Measurements from ENCODE around the gene AJAP1.

Gene AJAP1

DNA sequence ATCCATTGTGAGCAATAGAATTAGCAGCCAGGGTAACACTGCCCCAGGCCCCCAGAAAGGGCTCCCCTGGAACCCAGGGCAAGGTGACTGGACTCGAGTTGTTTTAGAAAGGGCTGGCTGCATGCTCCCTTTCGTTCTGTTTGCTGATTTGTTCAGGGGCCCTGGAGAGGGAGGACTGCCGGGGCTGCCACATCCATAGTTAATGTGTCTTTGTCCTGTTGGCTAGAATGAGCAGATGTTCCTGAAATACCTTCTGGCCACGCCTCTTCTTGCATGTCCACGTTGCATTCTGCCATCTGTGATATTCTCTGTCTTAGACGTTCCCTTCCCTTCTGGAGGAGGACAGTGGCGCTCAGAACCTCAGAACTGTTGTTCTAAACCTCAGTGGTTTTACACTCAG is 118.8 kb downstream of the AJAP1 start:
- Histone ChIP-seq H3K4me1 (ENCODE audit: insufficient read depth, poor library complexity, severe bottlenecking) (no peaks in the 10 kb centered on the region), H3K4me3 (ENCODE audit: severe bottlenecking) (no peak overlapping the region), H3K36me3 (ENCODE audit: low read depth) (no peaks in the 10 kb centered on the region), H3K27me3 (ENCODE audit: insufficient read depth, poor library complexity, severe bottlenecking) (no peaks in the 10 kb centered on the region), H3K9me3 (ENCODE audit: severe bottlenecking) (no peaks in the 10 kb centered on the region), H3K27ac (ENCODE audit: poor library complexity, severe bottlenecking) (no peak overlapping the region)
- TF ChIP-seq, protein P1, sequence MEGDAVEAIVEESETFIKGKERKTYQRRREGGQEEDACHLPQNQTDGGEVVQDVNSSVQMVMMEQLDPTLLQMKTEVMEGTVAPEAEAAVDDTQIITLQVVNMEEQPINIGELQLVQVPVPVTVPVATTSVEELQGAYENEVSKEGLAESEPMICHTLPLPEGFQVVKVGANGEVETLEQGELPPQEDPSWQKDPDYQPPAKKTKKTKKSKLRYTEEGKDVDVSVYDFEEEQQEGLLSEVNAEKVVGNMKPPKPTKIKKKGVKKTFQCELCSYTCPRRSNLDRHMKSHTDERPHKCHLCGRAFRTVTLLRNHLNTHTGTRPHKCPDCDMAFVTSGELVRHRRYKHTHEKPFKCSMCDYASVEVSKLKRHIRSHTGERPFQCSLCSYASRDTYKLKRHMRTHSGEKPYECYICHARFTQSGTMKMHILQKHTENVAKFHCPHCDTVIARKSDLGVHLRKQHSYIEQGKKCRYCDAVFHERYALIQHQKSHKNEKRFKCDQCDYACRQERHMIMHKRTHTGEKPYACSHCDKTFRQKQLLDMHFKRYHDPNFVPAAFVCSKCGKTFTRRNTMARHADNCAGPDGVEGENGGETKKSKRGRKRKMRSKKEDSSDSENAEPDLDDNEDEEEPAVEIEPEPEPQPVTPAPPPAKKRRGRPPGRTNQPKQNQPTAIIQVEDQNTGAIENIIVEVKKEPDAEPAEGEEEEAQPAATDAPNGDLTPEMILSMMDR (IDR thresholded peaks at IDR 0.05; ENCODE audit: poor library complexity, severe bottlenecking): no peak
- no peak for DNase-seq (ENCODE audit: low spot score)
- no peak for ATAC-seq (ENCODE audit: low read depth)

DNA sequence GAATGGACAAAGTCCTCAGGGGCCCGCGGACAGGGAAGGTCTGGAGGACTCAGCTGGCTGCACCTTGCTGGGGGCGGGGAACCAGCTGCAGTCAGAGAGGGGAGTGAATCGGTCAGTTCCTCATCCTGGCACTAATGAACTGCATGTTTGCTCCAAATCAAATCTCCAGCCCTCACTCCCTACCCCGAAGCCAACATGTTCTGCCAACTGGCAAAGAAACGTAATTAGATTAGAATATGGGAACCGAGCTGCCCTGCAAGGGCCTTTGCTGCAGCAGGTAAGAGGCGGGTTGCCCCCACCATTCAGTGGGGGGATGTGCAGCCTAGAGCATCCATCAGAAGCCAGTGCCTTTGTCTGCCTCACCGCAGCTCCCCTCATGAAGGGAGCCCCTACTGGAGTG is 121.1 kb downstream of the AJAP1 start:
- no peaks in the 10 kb centered on the region for H3K4me1 ChIP-seq (ENCODE audit: insufficient read depth, poor library complexity, severe bottlenecking)
- H3K9me3 ChIP-seq (ENCODE audit: severe bottlenecking): no peaks in the 10 kb centered on the region
- no peak for ATAC-seq (ENCODE audit: low read depth)
- TF ChIP-seq, protein P1 (IDR thresholded peaks at IDR 0.05; ENCODE audit: poor library complexity, severe bottlenecking): no peak
- H3K4me3 ChIP-seq (ENCODE audit: severe bottlenecking): no peak overlapping the region
- no peak for DNase-seq (ENCODE audit: low spot score)
- H3K27me3 ChIP-seq (ENCODE audit: insufficient read depth, poor library complexity, severe bottlenecking): no peaks in the 10 kb centered on the region
- no peak overlapping the region for H3K27ac ChIP-seq (ENCODE audit: poor library complexity, severe bottlenecking)
- no peaks in the 10 kb centered on the region for H3K36me3 ChIP-seq (ENCODE audit: low read depth)

DNA sequence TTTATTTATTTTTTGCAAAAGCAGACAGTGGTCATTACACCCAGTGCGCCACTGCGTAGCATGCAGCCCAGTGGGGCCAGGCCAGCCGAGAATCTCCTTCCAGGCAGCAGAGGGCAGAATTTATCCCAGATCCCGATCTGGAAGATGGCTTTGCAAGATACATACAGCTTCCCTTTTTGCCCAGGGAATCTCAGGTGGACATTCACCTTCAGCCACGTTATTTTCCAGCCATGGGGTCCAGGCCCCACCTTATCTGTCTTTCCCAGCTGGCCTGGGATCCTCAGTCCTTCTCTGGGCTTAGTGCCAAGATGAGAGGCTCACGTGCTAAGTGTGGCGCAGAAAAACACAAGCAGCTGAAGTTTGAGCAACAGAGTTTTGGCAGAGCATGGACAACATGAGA is 123.6 kb downstream of the AJAP1 start:
- no peaks in the 10 kb centered on the region for H3K27me3 ChIP-seq (ENCODE audit: insufficient read depth, poor library complexity, severe bottlenecking)
- H3K36me3 ChIP-seq (ENCODE audit: low read depth): no peaks in the 10 kb centered on the region
- TF ChIP-seq, protein P1 (IDR thresholded peaks at IDR 0.05; ENCODE audit: poor library complexity, severe bottlenecking): peak; percentile 40
- no peaks in the 10 kb centered on the region for H3K4me1 ChIP-seq (ENCODE audit: insufficient read depth, poor library complexity, severe bottlenecking)
- no peaks in the 10 kb centered on the region for H3K9me3 ChIP-seq (ENCODE audit: severe bottlenecking)
- H3K4me3 ChIP-seq (ENCODE audit: severe bottlenecking): no peak overlapping the region
- H3K27ac ChIP-seq (ENCODE audit: poor library complexity, severe bottlenecking): no peak overlapping the region
- DNase-seq (ENCODE audit: low spot score) (no peak), ATAC-seq (ENCODE audit: low read depth) (no peak)

DNA sequence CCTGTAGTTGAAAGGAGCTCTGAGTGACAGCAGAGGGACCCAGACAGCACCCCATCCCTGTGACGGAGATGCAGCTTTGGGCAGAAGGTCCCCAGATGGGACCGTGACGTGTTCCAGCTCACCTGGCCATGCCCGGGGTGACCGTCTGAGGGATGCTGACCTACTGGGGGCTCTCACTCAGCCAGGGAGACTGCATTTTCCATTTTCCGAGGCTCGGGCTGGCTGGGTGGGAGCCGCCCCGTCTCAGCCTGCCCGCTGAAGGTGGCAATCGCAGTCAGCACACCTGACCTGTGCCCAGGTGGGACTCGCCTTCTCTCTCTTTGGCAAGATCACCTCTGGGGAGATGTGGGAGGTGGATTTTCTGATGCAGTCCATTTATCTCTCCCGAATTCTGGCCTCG is 127.2 kb downstream of the AJAP1 start:
- no peak for ATAC-seq (ENCODE audit: low read depth)
- Histone ChIP-seq H3K36me3 (ENCODE audit: low read depth) (no peaks in the 10 kb centered on the region), H3K27me3 (ENCODE audit: insufficient read depth, poor library complexity, severe bottlenecking) (no peaks in the 10 kb centered on the region), H3K4me3 (ENCODE audit: severe bottlenecking) (no peak overlapping the region), H3K9me3 (ENCODE audit: severe bottlenecking) (no peaks in the 10 kb centered on the region), H3K4me1 (ENCODE audit: insufficient read depth, poor library complexity, severe bottlenecking) (no peaks in the 10 kb centered on the region), H3K27ac (ENCODE audit: poor library complexity, severe bottlenecking) (no peak overlapping the region)
- no peak for DNase-seq (ENCODE audit: low spot score)
- TF ChIP-seq, protein P1 (IDR thresholded peaks at IDR 0.05; ENCODE audit: poor library complexity, severe bottlenecking): no peak

DNA sequence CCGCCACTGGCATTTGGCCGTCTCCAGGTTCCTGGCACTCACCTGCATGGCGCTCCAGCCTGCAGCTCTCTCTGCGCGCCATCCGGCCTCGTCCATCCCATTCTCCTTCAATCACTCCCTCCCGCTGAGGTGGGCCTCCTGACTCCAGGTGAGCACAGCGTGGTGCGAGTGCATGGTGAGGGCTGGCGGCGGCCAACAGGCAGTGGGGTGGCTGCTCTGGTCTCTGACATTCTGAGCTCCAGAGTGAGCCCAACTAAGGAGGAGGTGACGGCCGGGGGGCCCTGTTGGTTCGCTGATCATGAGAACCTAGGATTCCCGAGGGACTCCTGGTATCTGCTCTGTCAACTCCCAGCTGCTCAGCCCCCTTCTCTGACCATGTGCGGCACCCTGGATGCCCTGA is 130.4 kb downstream of the AJAP1 start:
- H3K4me3 ChIP-seq (ENCODE audit: severe bottlenecking): no peak overlapping the region
- H3K27me3 ChIP-seq (ENCODE audit: insufficient read depth, poor library complexity, severe bottlenecking): no peaks in the 10 kb centered on the region
- TF ChIP-seq, protein P1 (IDR thresholded peaks at IDR 0.05; ENCODE audit: poor library complexity, severe bottlenecking): no peak
- H3K36me3 ChIP-seq (ENCODE audit: low read depth): no peaks in the 10 kb centered on the region
- no peaks in the 10 kb centered on the region for H3K9me3 ChIP-seq (ENCODE audit: severe bottlenecking)
- no peaks in the 10 kb centered on the region for H3K4me1 ChIP-seq (ENCODE audit: insufficient read depth, poor library complexity, severe bottlenecking)
- no peak for ATAC-seq (ENCODE audit: low read depth)
- no peak overlapping the region for H3K27ac ChIP-seq (ENCODE audit: poor library complexity, severe bottlenecking)
- no peak for DNase-seq (ENCODE audit: low spot score)

Measured in RWPE2 (cell line).